Epithelial cell of esophagus (primary cell): ENCODE data around the gene CAMKK1.

Source experiments
- DNase-seq: peaks from one replicate; pipeline ENCODE4 v3.0.0; 2010; ENCODE audit warnings: low read depth
- H3K4me3 ChIP-seq: 2 replicates; pipeline ENCODE4 v1.5.1; 2011; ENCODE audit warnings: mild to moderate bottlenecking, low read length, control low read depth
- TF ChIP-seq, protein P1 (sequence below): IDR thresholded peaks from 2 replicates; pipeline ENCODE4 v1.5.1; 2011; ENCODE audit warnings: low read depth, mild to moderate bottlenecking, low read length, control low read depth, inconsistent platforms; ENCODE audit not compliant: insufficient read depth; ENCODE audit errors: missing control alignments

Gene CAMKK1

DNA sequence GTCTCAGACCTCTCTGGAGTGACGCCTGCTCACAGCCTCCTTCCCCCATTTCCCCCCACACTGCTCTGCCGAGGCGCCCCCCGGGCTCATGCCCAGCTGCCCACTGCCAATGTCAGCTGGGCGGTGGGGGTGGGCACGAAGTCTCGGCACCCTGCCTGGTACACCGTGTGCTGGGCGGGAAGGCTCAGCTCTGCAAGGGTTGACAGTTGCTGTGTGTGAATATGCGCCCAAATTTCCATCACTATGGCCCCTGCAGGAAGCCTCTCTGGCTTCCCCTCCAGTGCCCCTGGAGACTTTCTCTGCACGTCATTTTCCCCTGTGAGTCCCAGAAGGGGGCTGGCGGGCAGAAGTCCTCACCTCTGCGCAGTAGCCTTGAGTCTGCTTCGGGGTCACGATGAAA lies 11.6 kb upstream of the CAMKK1 start:
- no peak overlapping the region for H3K4me3 ChIP-seq
- TF ChIP-seq, protein P1, sequence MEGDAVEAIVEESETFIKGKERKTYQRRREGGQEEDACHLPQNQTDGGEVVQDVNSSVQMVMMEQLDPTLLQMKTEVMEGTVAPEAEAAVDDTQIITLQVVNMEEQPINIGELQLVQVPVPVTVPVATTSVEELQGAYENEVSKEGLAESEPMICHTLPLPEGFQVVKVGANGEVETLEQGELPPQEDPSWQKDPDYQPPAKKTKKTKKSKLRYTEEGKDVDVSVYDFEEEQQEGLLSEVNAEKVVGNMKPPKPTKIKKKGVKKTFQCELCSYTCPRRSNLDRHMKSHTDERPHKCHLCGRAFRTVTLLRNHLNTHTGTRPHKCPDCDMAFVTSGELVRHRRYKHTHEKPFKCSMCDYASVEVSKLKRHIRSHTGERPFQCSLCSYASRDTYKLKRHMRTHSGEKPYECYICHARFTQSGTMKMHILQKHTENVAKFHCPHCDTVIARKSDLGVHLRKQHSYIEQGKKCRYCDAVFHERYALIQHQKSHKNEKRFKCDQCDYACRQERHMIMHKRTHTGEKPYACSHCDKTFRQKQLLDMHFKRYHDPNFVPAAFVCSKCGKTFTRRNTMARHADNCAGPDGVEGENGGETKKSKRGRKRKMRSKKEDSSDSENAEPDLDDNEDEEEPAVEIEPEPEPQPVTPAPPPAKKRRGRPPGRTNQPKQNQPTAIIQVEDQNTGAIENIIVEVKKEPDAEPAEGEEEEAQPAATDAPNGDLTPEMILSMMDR, result no peak
- no peak for DNase-seq

DNA sequence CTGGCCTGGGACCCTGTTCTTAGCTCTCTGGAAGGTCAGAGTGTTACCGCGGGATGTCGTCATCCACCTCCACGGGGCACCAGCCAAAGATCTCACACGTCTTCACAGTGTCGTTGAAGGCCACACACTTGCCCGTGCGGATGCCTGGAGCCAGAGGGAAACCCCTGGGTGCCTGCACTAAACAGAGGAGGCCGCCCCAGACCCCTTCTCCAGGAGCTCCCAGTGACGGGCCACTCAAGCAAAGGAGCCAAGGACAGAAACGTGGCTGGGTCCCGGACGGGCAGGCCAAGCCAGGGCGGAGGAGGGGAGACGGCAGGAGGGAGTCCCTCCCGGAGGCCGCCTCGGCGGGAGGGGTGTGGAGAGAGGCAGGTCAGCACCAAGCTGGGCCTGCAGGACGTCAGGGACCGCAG lies 11.0 kb upstream of the CAMKK1 start:
- DNase-seq, result no peak
- H3K4me3 ChIP-seq, result no peak overlapping the region
- TF ChIP-seq, protein P1, result no peak

DNA sequence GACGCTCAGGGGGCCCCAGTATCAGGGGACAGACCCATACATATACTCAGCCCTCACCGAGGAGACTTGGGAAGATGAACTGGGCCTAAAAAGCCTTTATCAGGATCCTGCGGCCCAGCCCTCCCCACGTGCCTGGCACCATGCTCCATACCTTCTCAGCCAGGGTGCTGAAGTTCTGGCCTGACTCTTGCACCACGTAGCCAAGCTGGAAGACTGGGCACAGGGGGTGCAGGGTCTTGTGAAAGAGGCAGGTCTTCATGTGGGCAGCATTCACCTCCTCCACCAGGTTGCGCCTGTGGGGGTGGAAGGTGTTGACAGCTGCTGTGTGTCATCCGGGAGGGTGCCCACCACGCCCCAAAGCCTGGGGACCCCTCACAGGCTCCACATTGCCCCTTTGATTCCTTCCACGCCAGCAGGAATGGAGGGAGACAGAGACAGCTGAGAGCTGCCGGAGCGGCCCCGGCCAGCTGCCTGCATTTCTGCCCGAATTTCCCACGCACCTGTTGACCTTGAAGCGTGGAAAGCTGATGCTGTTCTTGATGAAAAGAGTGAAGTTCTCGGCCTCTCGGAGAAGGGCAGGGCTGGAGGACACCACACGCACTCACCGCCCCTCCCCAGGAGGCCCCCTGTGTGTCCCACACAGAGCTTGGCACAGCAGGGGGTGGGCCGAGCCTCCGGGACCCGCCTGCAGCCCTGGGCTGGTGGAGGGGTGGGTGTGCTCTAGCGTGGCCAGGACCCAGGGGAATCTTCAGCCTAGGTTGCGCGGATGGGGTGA lies 10.4 kb upstream of the CAMKK1 start:
- DNase-seq, result no peak
- H3K4me3 ChIP-seq, result no peak overlapping the region
- TF ChIP-seq, protein P1, result no peak

DNA sequence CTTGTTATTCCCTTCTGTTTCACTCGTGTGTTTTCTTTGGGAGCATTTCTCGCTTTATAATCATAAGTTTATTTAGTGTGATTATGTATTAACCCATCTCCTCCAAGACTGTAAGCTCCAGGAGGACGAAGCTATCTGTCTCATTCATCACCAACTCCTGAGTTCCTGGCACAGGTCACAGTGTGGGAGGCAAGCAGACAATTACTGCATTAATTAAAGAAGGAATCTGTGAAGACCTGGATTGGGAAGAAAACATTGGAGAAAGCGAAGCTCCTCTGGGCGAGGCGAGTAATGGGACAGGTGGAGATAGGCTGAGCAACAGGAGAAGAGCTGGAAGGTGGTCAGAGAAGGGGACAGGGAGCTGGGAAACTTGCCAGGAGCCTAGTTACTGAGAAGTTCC lies 7.8 kb upstream of the CAMKK1 start:
- TF ChIP-seq, protein P1, result no peak
- no peak overlapping the region for H3K4me3 ChIP-seq
- no peak for DNase-seq

DNA sequence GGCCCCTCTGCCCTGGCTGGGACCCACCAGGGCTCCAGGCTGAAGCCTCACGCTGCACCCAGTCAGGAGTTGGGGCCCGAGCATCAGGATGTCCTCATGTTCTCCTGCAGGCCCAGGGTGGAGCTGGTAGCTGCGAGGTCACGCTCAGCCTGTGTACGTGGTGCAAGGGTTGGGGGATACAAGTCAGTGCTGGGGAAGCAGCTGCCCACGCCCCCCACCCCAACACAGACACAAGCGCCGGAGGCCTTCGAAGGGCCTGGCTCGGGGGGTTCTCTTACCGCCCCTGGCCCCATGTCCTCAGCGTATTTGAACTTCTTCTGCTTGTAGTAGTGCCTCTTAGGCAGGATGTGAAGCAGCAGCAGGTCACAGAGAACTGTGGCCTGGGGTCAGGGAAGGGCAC lies 4.9 kb upstream of the CAMKK1 start:
- no peak for DNase-seq
- TF ChIP-seq, protein P1, result no peak
- H3K4me3 ChIP-seq, result no peak overlapping the region

DNA sequence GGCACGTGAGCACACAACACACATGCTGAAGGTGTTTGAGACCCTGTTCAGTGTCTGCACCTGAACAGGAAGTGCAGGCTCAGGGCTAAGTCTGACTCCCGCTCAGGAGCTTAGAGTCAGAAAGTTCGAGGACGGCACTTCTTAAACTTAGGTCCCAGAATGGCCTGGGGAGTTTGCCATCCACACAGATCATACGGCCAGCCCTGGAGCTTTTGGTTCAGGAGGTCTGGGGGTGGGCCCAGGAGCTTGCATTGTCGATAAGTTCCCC lies 4.0 kb upstream of the CAMKK1 start:
- DNase-seq, result no peak
- H3K4me3 ChIP-seq, result no peak overlapping the region
- TF ChIP-seq, protein P1, result no peak
